Thymus (tissue), 11 donors: ENCODE measurements around the gene CSNK1D. TPM values are rescaled to one million over a fixed set of nuclear protein-coding genes. Genes with fewer than 3 reads are reported as not detected.

Experiments used
- DNase-seq, 9 donors: peaks; one replicate each; pipeline ENCODE4 v3.0.0-alpha.2; 2013; ENCODE audit warnings: low spot score in 9 of 9, low read depth in 6 of 9, missing footprints in 1 of 9
- H3K27ac ChIP-seq, 2 donors: one replicate each; pipeline ENCODE4 v1.5.1; 2013; ENCODE audit warnings: control low read depth in 1 of 2, low read depth in 1 of 2, low read length in 1 of 2, mild to moderate bottlenecking in 1 of 2, moderate library complexity in 1 of 2
- H3K27me3 ChIP-seq, 2 donors: one replicate each; pipeline ENCODE4 v1.5.1; 2013; ENCODE audit warnings: low read length in 1 of 2; ENCODE audit not compliant: control insufficient read depth in 2 of 2, insufficient read depth in 1 of 2
- H3K36me3 ChIP-seq, 2 donors: one replicate each; pipeline ENCODE4 v1.5.1; 2013; ENCODE audit warnings: low read length in 1 of 2, mild to moderate bottlenecking in 1 of 2, moderate library complexity in 1 of 2; ENCODE audit not compliant: control insufficient read depth in 2 of 2, insufficient read depth in 2 of 2
- H3K4me1 ChIP-seq, 2 donors: one replicate each; pipeline ENCODE4 v1.5.1; 2013; ENCODE audit warnings: low read length in 2 of 2; ENCODE audit not compliant: control insufficient read depth in 2 of 2, insufficient read depth in 2 of 2
- H3K4me3 ChIP-seq, 2 donors: one replicate each; pipeline ENCODE4 v1.5.1; 2013; ENCODE audit warnings: low read length in 2 of 2, control low read depth in 1 of 2, mild to moderate bottlenecking in 1 of 2
- H3K9me3 ChIP-seq, 2 donors: one replicate each; pipeline ENCODE4 v1.5.1; 2013; ENCODE audit warnings: low read length in 1 of 2, mild to moderate bottlenecking in 1 of 2; ENCODE audit not compliant: control insufficient read depth in 2 of 2, insufficient read depth in 1 of 2
- WGBS: extraction: QIAGEN DNeasy Blood & Tissue Kit; methylation state at CpG from one replicate; pipeline ENCODE4 v1.1.7; 2013; 5-methylcytosine and 5-hydroxymethylcytosine counted together
- polyA plus RNA-seq: library from polyadenylated mRNA; stranded (reverse); fragments of 200-250 nt; gene quantifications from one replicate; pipeline ENCODE4 v1.2.3, GENCODE V29; 2013
- total RNA-seq: library from RNA; stranded (reverse); fragments of 120-200 nt; gene quantifications from one replicate; pipeline ENCODE4 v1.2.4, GENCODE V29; 2013
- donor health status: healthy.

CSNK1D gene
- total and polyA plus RNA-seq, 2 donors = 16.2 to 113 TPM

DNA sequence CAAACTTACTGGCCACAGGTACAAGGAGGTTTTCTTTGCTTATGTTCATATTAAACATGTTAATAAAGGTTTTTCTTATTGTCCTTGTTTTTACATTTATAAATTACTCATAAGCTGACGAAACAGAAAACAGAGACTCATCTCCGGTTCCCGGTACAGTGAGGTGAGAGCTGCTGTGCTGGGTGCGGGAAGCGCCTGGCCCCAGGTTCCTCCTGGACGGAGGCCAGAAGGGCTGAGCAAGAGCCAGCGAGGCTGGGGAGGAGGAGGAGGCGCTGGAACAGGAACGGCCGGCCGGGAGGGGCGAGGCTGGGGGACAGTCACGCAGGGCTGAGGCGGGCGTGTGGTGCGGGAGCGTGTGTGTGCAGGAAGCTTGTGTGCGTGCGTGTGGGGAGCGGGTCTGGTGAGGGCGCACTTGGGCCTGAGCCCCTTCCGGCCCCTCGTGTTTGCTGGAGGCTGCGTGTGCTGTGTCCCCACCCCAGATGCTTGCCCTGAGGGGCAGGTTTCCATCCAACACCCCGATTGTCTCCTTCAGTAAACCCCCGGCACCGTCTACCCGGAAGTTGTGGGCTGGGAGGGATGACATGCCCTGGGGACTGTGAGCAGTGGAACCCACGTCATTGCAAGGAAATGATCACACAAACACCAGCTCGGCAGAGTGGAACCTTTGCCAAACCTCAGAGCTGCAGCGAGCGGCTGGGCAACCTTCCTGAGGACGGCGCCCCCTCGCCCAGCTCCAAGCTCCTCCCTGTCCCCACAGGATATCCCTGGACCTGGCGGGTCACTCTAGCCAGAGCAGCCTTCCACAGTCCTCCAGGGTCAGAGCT lies 24.4 kb upstream of the CSNK1D start:
- peaks cover 58 to 86% of the 10 kb centered on the region in 2 donors for H3K4me1 ChIP-seq
- WGBS = under 1% methylated on average over 36 of the region's 36 CpGs
- H3K4me3 ChIP-seq = peak overlapping the region; percentile 49 to 53
- no peaks in the 10 kb centered on the region for H3K36me3 ChIP-seq
- H3K27ac ChIP-seq = peak overlapping the region; percentile 96 to 97
- H3K9me3 ChIP-seq = peaks cover 0 to 4% of the 10 kb centered on the region in 2 donors
- H3K27me3 ChIP-seq = no peaks in the 10 kb centered on the region
- peak in 4 of 9 donors; percentile 78 to 93 (median 82) for DNase-seq

DNA sequence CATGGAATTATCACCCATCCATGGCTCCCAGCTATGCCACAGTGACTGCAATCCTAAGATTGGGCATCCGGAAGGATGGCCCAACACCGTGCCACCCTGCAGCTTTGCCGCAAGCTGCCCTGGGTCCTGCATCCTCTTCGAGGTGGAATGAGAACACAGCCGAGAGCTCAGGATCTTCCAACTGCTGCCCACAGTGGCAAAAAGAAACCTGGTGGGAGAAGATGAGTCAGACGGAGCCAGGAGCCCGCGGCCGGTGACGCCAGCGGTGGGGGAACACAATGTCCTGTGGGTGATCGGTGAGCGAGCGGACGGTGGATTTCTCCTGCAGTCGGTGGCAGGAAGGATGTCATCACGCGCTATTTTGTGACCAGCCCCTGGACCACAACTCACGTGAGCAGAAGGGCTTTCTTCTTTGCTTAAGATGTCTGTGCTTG lies 23.8 kb upstream of the CSNK1D start:
- peak overlapping the region; percentile 49 to 53 for H3K4me3 ChIP-seq
- no peak for DNase-seq
- peak overlapping the region; percentile 96 to 97 for H3K27ac ChIP-seq
- 11% methylated on average over 19 of the region's 19 CpGs for WGBS
- peaks cover 0 to 4% of the 10 kb centered on the region in 2 donors for H3K9me3 ChIP-seq
- H3K27me3 ChIP-seq = no peaks in the 10 kb centered on the region
- peaks cover 52 to 80% of the 10 kb centered on the region in 2 donors for H3K4me1 ChIP-seq
- no peaks in the 10 kb centered on the region for H3K36me3 ChIP-seq

DNA sequence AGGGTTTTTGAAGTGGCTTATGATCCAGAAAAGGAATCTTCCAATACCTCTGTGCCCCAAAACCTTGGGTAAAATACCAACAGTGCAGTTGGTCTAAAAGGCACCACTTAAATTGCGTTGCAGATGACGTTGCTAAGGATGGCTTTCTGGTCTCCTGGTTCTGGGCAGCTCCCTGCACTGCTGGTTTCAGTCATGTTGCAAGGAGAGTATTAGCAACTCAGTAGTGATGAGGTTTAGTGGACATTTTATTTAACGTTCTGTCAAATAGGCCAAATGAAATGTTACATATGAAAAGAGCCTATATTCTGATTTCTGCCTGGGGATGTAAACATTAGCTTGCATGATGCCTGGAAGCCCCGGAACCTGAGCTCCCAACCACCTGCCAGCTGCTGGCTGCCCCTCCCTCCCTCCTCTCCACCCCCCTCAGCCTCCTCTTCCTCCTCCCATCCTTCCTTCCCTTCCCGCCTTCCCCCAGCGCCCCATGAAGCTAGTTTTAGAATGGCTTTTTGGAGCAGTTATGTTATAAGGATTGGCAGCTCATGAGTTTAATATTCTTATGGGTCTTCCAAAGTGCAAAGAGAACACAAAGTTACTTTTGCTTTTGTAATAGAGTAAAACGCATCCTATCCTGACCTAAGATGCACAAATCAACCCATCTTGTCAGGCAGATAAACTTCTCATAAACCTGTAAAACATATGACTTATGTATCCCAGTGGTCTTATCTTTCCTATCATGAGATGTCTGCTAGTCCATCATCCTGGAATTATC lies 23.2 kb upstream of the CSNK1D start:
- Histone ChIP-seq H3K36me3 (no peaks in the 10 kb centered on the region), H3K27ac (peak overlapping the region; percentile 96 to 97), H3K27me3 (no peaks in the 10 kb centered on the region), H3K4me3 (peak overlapping the region in 1 of 2 donors; percentile 49), H3K9me3 (peaks cover 0 to 4% of the 10 kb centered on the region in 2 donors), H3K4me1 (peaks cover 49 to 80% of the 10 kb centered on the region in 2 donors)
- peak in 2 of 9 donors; percentile 39 to 67 for DNase-seq
- WGBS = 24% methylated on average over 7 of the region's 7 CpGs

DNA sequence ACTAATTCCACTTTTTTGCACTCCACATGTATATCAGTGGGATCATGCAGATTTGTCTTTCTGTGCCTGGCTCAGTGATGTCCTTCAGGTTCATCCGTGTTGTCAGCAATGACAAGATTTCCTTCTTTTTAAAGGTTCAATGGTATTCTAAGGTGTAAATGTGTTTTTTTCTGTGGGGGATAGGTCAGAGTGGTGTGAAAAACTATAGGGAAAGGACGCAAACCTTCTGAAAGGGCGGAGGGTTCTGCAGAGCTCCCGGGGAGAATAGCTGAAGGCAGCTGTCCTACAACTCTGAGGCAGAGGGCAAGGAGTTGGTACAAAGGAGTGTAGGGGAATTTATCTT lies 21.9 kb upstream of the CSNK1D start:
- H3K4me1 ChIP-seq = peaks cover 40 to 69% of the 10 kb centered on the region in 2 donors
- no peaks in the 10 kb centered on the region for H3K27me3 ChIP-seq
- DNase-seq = no peak
- no peaks in the 10 kb centered on the region for H3K36me3 ChIP-seq
- WGBS = 93% methylated on average over 4 of the region's 4 CpGs
- H3K27ac ChIP-seq = no peak overlapping the region
- H3K4me3 ChIP-seq = no peak overlapping the region
- peaks cover 0 to 4% of the 10 kb centered on the region in 2 donors for H3K9me3 ChIP-seq

DNA sequence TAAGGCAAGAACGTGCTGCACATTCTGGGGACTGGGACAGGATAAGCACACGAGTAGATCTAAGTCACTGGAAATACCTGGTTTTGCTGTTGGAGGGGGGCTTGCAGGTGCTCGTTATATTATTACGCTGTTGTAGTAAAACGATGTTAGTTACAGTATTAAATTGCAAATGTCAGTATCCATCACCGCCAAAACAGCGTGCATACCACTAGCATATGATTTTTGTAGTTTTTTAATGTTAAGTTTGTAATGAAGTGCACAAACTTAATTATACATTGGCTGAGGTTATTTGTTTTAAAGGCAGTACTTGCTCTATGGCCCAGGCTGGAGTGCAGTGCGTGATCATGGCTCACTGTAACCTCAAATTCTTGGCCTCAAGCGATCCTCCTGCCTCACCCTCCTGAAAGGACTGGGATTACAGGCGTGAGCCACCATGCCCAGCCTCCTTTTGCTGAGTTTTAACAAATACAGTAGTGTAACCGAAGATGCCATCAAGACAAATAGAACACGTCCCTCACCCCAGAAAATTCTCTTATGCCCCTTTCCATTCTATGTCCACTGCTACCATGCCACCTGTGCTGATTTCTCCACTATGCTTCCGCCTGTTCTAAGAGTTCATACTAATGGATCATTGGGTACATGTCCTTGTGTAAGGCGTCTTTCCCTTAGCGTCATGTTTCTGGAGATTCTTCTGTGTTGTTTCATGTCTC lies 20.7 kb upstream of the CSNK1D start:
- DNase-seq = no peak
- H3K36me3 ChIP-seq = no peaks in the 10 kb centered on the region
- peaks cover 29 to 57% of the 10 kb centered on the region in 2 donors for H3K4me1 ChIP-seq
- WGBS = 92% methylated on average over 15 of the region's 15 CpGs
- no peak overlapping the region for H3K4me3 ChIP-seq
- peaks cover 0 to 4% of the 10 kb centered on the region in 2 donors for H3K9me3 ChIP-seq
- H3K27me3 ChIP-seq = no peaks in the 10 kb centered on the region
- peak overlapping the region; percentile 50 to 90 for H3K27ac ChIP-seq

DNA sequence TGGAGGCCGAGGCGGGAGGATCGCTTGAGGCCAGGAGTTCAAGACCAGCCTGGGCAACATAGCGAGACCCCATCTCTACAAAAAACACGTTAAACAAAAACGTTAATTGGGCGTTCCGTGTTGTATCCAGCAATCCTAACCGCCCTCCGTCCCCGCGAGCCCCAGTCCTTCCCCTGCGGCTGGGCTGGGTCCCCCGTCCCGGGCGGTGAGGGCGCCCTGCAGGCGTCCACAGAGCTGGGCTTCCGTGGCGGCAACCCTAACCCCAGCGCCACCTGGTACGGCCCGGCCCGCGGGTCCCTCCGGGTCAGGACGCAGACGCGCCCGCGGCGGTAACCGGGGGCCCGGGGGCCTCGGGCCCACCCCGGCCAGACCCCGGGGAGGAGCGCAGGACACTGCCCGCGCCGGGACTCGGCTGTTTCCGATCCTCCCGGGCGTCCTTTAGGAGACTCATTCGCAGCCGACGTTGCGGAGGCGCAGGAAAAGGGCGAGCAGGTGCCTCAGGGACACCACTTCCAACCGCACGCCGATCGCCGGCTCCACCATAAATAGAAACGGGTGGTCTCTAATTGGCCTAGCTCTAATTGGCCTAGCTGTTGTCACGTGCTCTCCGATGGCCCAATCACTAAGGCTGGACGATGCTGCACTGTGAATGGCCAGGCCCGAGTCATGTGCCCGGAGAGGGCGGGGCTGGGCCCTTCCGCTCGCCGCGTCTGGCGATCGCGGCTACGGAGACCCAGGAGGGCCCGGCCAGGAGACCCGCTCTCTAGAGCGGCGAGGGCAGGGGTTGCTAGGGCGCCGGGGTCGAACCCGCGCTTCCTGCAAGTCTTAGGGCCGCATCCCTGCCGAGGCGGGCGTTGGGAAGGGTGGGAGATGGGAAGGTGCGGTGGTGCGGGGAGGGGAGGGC lies 19.0 kb upstream of the CSNK1D start:
- H3K36me3 ChIP-seq = no peaks in the 10 kb centered on the region
- peaks cover 0 to 9% of the 10 kb centered on the region in 2 donors for H3K9me3 ChIP-seq
- H3K27me3 ChIP-seq = no peaks in the 10 kb centered on the region
- peak overlapping the region; percentile 78 to 92 for H3K4me3 ChIP-seq
- peak overlapping the region; percentile 100 for H3K27ac ChIP-seq
- 4% methylated on average over 86 of the region's 86 CpGs for WGBS
- DNase-seq = peak in 8 of 9 donors; percentile 88 to 98 (median 94)
- peaks cover 21 to 40% of the 10 kb centered on the region in 2 donors for H3K4me1 ChIP-seq

DNA sequence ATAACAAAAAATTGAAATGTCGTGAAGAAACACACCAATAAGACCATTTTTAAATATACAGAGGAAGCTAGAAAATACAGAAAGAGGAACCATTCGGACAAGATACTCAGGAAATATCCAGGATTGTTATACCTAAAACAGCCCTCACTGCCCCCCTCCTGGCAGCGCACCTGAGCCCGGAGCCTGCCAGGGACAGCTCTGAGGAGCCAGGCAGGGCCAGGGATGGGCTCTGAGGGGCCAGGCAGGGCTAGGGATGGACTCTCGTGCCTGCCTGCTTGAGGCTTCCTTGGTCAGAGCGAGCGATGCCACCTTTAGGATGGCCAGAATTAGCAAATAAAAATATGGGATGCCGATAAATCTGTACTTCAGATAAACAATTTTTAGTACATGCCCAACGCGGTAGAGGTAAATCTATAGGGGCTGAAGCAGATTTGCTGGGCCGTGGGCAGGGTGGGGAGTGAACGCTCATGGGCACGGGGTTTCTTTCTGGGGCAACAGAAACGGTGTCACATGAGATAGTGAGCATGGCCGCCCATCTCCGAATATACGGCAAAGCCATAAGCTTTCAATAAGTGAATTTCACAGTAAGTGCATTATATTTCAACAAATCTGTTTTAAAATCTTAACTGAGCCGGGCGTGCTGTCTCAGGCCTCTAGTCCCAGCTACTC lies 18.2 kb upstream of the CSNK1D start:
- DNase-seq = no peak
- Histone ChIP-seq H3K4me3 (peak overlapping the region; percentile 78 to 92), H3K27me3 (no peaks in the 10 kb centered on the region), H3K4me1 (peaks cover 13 to 32% of the 10 kb centered on the region in 2 donors), H3K27ac (peak overlapping the region; percentile 98 to 100), H3K9me3 (peaks cover 0 to 14% of the 10 kb centered on the region in 2 donors), H3K36me3 (no peaks in the 10 kb centered on the region)
- 86% methylated on average over 19 of the region's 19 CpGs for WGBS
